SU-DHL-6 (cell line): ENCODE data around the gene SPSB3.

Experiments used
- H2AFZ ChIP-seq: fragments of 200-600 bp; sonication (generic); 2 replicates; pipeline ENCODE4 v1.6.1; 2014; ENCODE audit warnings: low read depth, mild to moderate bottlenecking, moderate library complexity, mixed read lengths, antibody characterized with exemption, low read length; ENCODE audit not compliant: severe bottlenecking
- H3F3A ChIP-seq: fragments of 200-600 bp; shearing (Covaris generic); 2 replicates; pipeline ENCODE4 v1.6.0; 2016; ENCODE audit warnings: antibody characterized with exemption, mild to moderate bottlenecking; ENCODE audit not compliant: insufficient read depth
- H3K27ac ChIP-seq: fragments of 200-600 bp; sonication (generic); 2 replicates; pipeline ENCODE4 v1.5.1; 2016; ENCODE audit warnings: low read depth, mild to moderate bottlenecking, low read length, moderate library complexity, mixed read lengths
- H3K27me3 ChIP-seq: fragments of 200-600 bp; sonication (generic), shearing (Covaris generic); 2 replicates; pipeline ENCODE4 v1.6.0; 2014; ENCODE audit warnings: mild to moderate bottlenecking, low read length
- H3K36me3 ChIP-seq: fragments of 200-600 bp; sonication (generic); 2 replicates; pipeline ENCODE4 v1.6.1; 2014; ENCODE audit warnings: mild to moderate bottlenecking, low read length, mixed read lengths
- H3K4me2 ChIP-seq: fragments of 300-600, 200-600 bp; shearing (Covaris generic), sonication (generic); 2 replicates; pipeline ENCODE4 v1.6.0; 2014; ENCODE audit warnings: low read length, low read depth, mild to moderate bottlenecking; ENCODE audit not compliant: poor library complexity, severe bottlenecking
- H3K4me3 ChIP-seq: fragments of 200-600 bp; sonication (generic); 2 replicates; pipeline ENCODE4 v1.5.1; 2014; ENCODE audit warnings: antibody characterized with exemption, low read length, mild to moderate bottlenecking, mixed read lengths; ENCODE audit not compliant: insufficient read depth, poor library complexity, severe bottlenecking
- H3K79me2 ChIP-seq: fragments of 200-600 bp; sonication (generic); 2 replicates; pipeline ENCODE4 v1.6.1; 2014; ENCODE audit warnings: mild to moderate bottlenecking, low read length, moderate library complexity; ENCODE audit not compliant: insufficient read depth
- H3K9ac ChIP-seq: fragments of 200-600 bp; sonication (generic); 2 replicates; pipeline ENCODE4 v1.7.0; 2014; ENCODE audit warnings: mild to moderate bottlenecking, low read length
- H3K9me2 ChIP-seq: fragments of 200-600 bp; sonication (generic); replicated peaks from 2 replicates; pipeline ENCODE4 v1.6.1; 2014; ENCODE audit warnings: low read length; ENCODE audit not compliant: insufficient read depth
- H3K9me3 ChIP-seq: fragments of 200-600 bp; sonication (generic); 2 replicates; pipeline ENCODE4 v1.6.1; 2014; ENCODE audit warnings: low read length, mixed read lengths; ENCODE audit not compliant: insufficient read depth
- H4K20me1 ChIP-seq: fragments of 200-600 bp; sonication (generic); 2 replicates; pipeline ENCODE4 v1.6.1; 2014; ENCODE audit warnings: low read depth, mild to moderate bottlenecking, antibody characterized with exemption, low read length, moderate library complexity, mixed read lengths
- EZH2phosphoT487 ChIP-seq: fragments of 200-600 bp; sonication (generic), shearing (Covaris generic); conservative IDR thresholded peaks from 2 replicates; pipeline ENCODE4 v1.6.1; 2018; ENCODE audit warnings: mild to moderate bottlenecking, antibody characterized with exemption, low read length, moderate library complexity, mixed read lengths
- TF ChIP-seq, protein P1 (sequence below): fragments of 200-600 bp; sonication (generic); IDR thresholded peaks from one replicate; pipeline ENCODE4 v1.5.1; 2017; ENCODE audit warnings: antibody characterized with exemption, mild to moderate bottlenecking, low read length, moderate library complexity; ENCODE audit not compliant: insufficient read depth, poor library complexity, severe bottlenecking

Gene SPSB3

DNA sequence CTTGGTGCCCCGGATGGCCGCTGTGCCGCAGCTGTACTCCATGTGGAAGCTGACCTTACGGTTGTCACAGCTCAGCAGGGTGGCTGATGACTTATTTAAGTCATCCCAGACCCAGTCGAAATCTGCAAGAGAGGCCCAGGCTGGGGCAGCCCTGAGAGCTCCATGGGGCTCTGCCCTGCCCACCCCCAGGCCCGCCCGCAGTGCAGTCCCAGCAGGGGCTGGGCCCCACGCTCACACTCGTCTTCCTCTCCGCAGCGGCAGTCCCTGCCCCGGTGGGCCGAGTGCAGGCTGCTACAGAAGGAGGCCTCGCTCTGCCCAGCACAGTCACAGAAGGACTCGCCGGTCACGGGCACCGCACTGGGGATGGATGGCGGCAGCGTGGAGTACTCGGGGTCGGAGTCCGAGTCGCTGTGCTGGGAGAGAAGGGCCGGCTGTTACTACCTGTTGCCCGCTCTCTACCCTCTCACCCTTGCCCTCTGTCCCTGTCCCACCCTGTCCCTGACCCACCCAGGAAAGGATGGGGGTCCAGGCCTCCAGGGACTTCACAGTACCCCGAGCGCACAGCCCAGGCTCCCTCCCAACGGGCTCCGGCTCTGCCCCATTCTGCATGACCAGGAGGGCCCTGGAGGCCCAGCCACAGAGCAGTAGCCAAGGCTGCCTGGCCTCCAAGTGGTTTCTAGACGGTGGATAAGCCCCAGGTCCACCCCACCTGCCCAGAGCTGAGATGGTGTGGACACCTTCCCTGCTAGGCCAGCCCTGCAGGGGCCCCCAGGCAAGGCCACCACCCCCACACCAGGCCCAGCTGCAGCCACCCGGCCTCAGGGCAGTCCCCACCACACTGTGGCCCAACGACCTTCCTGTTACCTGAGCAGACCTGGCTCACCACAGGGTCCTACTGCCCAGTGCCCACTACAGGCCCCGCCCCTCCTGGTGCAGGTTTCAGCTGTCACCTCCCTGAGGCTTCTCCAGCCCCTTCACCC, 3.9 kb downstream of the SPSB3 start:
- H3K79me2 ChIP-seq = peaks cover 11% of the 10 kb centered on the region
- TF ChIP-seq, protein P1, sequence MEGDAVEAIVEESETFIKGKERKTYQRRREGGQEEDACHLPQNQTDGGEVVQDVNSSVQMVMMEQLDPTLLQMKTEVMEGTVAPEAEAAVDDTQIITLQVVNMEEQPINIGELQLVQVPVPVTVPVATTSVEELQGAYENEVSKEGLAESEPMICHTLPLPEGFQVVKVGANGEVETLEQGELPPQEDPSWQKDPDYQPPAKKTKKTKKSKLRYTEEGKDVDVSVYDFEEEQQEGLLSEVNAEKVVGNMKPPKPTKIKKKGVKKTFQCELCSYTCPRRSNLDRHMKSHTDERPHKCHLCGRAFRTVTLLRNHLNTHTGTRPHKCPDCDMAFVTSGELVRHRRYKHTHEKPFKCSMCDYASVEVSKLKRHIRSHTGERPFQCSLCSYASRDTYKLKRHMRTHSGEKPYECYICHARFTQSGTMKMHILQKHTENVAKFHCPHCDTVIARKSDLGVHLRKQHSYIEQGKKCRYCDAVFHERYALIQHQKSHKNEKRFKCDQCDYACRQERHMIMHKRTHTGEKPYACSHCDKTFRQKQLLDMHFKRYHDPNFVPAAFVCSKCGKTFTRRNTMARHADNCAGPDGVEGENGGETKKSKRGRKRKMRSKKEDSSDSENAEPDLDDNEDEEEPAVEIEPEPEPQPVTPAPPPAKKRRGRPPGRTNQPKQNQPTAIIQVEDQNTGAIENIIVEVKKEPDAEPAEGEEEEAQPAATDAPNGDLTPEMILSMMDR = no peak
- TF ChIP-seq EZH2phosphoT487 = no peak
- no peak overlapping the region for H3K9ac ChIP-seq
- H3K27ac ChIP-seq = no peak overlapping the region
- H2AFZ ChIP-seq = no peak overlapping the region
- no peaks in the 10 kb centered on the region for H4K20me1 ChIP-seq
- H3K4me2 ChIP-seq = no peak overlapping the region
- no peaks in the 10 kb centered on the region for H3K36me3 ChIP-seq
- H3K9me2 ChIP-seq = no peaks in the 10 kb centered on the region
- no peaks in the 10 kb centered on the region for H3F3A ChIP-seq
- no peaks in the 10 kb centered on the region for H3K27me3 ChIP-seq
- no peaks in the 10 kb centered on the region for H3K9me3 ChIP-seq
- no peak overlapping the region for H3K4me3 ChIP-seq

DNA sequence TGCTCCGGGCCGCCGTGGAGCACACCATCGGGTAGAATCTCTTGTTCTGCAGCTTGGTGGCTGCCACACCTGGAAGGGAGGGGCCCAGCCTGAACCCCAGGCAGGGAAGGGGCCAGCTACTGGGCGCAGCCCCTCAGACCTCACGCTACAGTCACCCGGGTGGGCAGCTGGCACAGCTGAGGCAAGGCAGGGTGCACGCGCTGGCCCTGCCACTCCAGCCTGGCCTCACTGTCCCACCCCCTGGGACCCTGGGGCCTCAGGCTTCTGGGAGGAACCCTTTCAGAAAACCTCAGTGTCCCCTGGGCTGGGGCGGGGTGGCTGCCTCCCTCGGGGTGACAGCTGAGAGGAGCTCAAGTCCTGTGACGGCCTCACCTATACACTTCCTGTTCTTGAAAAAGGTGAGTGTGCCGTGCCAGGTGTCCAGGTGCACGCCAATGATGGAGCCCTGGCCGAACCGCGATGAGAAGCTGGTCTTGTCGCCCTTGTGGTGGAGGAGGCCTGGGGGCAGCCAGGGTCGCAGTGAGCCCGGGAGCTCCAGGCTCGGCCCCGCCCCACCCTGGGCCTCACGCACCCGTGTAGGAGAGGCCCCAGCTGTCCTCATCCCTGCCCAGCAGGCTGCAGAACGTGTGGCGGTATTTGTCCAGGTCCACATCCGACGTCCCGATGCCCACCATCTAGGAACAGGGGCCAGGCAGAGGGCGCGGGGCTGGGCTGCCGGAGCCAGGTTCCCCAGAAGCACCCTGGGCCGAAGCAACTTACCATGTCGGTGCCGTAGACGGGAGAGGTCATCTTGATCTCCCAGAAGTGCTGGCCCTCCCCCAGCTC, 4.8 kb downstream of the SPSB3 start:
- no peak overlapping the region for H3K27ac ChIP-seq
- H3K27me3 ChIP-seq = no peaks in the 10 kb centered on the region
- no peaks in the 10 kb centered on the region for H3K9me3 ChIP-seq
- peaks cover 8% of the 10 kb centered on the region; the same call in 1 of the 2 replicates for H3K79me2 ChIP-seq
- H2AFZ ChIP-seq = no peak overlapping the region
- TF ChIP-seq, protein P1 = no peak
- no peak for TF ChIP-seq EZH2phosphoT487
- H3K36me3 ChIP-seq = no peaks in the 10 kb centered on the region
- no peaks in the 10 kb centered on the region for H4K20me1 ChIP-seq
- H3K9me2 ChIP-seq = no peaks in the 10 kb centered on the region
- H3F3A ChIP-seq = no peaks in the 10 kb centered on the region
- no peak overlapping the region for H3K4me3 ChIP-seq
- H3K9ac ChIP-seq = no peak overlapping the region
- no peak overlapping the region for H3K4me2 ChIP-seq

DNA sequence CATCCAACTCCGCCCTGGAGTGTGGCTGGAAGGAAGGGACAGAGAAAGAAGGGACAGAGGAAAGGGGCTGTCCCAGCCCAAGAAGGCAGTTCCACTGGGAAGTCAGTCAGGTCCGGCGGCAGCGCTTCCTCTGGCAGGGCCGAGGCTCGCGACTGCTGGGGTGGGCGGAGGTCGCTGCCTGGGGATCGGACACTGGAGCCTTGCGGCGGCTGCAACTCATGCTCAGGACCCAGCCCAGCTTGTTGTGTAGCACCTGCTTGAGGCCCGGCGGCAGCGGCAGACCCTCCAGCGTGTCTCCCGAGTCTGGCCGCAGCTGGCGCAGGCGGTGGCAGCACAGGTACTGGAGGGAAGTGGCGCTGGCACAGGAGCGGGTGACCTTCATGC, 5.4 kb downstream of the SPSB3 start:
- Histone ChIP-seq H3K4me3 (no peak overlapping the region), H4K20me1 (no peaks in the 10 kb centered on the region), H3K9ac (no peak overlapping the region), H3K9me2 (no peaks in the 10 kb centered on the region), H3K27me3 (no peaks in the 10 kb centered on the region), H3K27ac (no peak overlapping the region), H3K36me3 (no peaks in the 10 kb centered on the region), H3K9me3 (no peaks in the 10 kb centered on the region), H2AFZ (no peak overlapping the region), H3F3A (peaks cover 6% of the 10 kb centered on the region; the same call in 1 of the 2 replicates), H3K79me2 (peaks cover 14% of the 10 kb centered on the region), H3K4me2 (no peak overlapping the region)
- TF ChIP-seq, protein P1 = no peak
- TF ChIP-seq EZH2phosphoT487 = no peak
